Gastrocnemius medialis (tissue), 4 donors: Measurements from ENCODE around the gene CPLX3.
"Not testable (repeated sequence)": the region's sequence is repeated elsewhere in the genome, so short reads cannot be mapped to it uniquely, and the experiment has no call there.

Experiments used
- POLR2A ChIP-seq, 2 donors: fragments of 450-650 bp; IDR thresholded peaks; one replicate each; pipeline ENCODE4 v1.6.1; 2017; ENCODE audit warnings: antibody characterized with exemption in 2 of 2, mild to moderate bottlenecking in 2 of 2, moderate library complexity in 2 of 2
- TF ChIP-seq, protein P1 (sequence below), 5 experiments: fragments of 450-650 bp in 3 of 5; fragments of 200-600 bp in 2 of 5; sonication (generic) in 2 of 5; IDR thresholded peaks in 4 of 5; conservative IDR thresholded peaks in 1 of 5; 1 replicate in 4 of 5; 2 replicates in 1 of 5; pipeline ENCODE4 v1.5.1; 2016 to 2019; ENCODE audit warnings: antibody characterized with exemption in 5 of 5, mild to moderate bottlenecking in 3 of 5, moderate library complexity in 3 of 5

DNA sequence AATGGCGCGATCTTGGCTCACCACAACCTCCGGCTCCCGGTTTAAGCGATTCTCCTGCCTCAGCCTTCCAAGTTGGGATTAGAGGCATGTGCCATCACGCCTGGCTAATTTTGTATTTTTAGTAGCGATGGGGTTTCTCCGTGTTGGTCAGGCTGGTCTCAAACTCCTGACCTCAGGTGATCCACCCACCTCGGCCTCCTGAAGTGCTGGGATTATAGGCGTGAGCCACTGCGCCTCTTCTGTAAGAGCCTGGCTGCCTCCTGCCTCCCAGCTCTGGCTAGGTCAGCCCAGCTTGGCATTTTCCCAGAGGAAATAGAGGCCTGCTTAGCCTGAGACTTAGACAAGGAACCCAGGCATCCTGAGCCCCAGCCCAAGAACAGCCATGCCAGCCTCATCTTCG lies 40.3 kb upstream of the CPLX3 start:
- TF ChIP-seq, protein P1, sequence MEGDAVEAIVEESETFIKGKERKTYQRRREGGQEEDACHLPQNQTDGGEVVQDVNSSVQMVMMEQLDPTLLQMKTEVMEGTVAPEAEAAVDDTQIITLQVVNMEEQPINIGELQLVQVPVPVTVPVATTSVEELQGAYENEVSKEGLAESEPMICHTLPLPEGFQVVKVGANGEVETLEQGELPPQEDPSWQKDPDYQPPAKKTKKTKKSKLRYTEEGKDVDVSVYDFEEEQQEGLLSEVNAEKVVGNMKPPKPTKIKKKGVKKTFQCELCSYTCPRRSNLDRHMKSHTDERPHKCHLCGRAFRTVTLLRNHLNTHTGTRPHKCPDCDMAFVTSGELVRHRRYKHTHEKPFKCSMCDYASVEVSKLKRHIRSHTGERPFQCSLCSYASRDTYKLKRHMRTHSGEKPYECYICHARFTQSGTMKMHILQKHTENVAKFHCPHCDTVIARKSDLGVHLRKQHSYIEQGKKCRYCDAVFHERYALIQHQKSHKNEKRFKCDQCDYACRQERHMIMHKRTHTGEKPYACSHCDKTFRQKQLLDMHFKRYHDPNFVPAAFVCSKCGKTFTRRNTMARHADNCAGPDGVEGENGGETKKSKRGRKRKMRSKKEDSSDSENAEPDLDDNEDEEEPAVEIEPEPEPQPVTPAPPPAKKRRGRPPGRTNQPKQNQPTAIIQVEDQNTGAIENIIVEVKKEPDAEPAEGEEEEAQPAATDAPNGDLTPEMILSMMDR (IDR thresholded peaks at IDR 0.05 in 4 of 5, conservative IDR thresholded peaks at IDR 0.05 in 1 of 5) = not testable (repeated sequence)
- not testable (repeated sequence) for TF ChIP-seq POLR2A (IDR thresholded peaks at IDR 0.05)
